NCI-H69 (cell line): ENCODE measurements around the gene CELA2A.
"Not testable (repeated sequence)": the region's sequence is repeated elsewhere in the genome, so short reads cannot be mapped to it uniquely, and the experiment has no call there.

Source experiments
- DNase-seq: peaks from one replicate; lab custom pipeline; 2025; lab: John Stamatoyannopoulos, UW

CELA2A gene

DNA sequence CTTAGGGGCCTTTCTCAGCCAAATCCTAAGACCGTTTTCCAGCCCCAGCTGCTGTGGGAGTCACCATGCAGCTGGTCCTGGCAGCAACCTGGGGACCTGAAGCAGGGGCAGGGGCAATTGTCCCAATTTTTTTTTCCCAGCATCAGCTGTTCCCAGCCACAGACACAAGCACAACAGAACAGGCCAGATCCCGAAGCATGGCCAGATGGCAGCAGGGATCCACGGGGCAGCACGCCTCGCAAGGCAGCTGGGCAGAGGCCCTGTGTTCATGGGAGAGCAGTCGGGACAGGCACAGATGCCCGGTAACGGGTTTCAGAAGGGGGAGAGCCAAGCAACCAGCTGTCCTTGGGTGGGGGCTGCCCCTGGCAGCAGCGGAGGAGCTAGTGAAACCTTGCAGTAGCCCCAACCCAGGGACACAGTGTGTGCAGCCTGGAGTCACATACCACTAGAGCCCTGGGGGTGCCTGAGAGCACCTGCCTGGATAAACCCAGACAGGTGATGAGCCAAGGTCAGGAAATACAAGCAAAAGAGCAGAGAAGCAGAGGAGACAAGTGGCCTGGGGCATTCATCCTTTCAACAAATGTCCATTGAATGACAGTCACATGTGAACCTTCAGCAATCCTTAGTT is 13.4 kb downstream of the CELA2A start:
- not testable (repeated sequence) for DNase-seq

DNA sequence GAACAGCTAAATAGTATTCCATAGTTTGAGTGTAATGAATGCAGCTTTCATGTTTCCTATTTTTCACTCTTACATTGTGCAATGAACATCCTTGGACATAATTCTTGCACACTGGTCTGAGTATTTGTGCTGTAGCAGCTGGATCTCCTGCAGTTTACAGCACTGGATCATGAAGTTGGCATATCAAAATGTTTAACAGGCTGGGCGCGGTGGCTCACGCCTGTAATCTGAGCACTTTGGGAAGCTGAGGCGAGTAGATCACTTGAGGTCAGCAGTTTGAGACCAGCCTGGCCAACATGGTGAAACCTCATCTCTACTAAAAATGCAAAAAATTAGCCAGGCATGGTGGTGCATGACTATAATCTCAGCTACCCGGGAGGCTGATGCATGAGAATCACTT is 14.5 kb downstream of the CELA2A start:
- not testable (repeated sequence) for DNase-seq

DNA sequence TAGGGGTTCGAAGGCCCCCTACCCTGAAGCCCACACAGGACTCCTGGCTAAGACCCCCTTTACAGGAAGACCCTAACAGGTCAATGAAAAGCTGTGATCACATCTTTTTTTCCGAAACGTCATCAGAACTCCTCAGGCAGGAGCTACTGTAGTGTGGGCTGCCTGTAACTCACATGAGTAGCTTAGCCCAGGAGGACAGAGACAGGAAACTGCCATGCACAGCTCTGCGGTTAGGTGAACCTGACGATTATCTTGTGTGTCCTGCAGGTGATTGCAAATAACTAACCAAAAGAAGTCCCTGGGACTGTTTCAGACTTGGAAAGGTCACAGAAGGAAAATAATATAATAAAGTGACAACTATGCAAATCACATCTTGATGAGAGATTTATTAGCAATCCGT is 15.2 kb downstream of the CELA2A start:
- DNase-seq = not testable (repeated sequence)

DNA sequence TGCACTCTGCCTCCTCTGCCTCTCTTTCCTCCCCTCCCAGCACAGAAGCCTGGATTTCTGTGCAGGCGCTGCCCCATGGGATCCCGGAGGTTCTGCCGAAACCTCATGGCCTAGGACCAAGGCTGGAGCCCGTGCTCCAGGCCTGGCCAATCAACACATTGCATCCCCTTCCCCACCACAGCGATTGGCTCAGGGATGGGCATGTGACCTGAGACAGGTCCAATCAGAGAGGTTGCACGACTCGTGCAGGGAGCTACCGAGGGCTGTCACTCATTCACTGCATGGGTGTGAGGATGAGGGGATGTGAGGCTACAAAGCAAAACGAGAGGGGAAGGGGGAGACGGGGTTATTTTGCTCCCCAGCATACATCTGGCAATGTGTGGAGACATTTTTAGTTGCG is 16.1 kb downstream of the CELA2A start:
- DNase-seq = no peak

DNA sequence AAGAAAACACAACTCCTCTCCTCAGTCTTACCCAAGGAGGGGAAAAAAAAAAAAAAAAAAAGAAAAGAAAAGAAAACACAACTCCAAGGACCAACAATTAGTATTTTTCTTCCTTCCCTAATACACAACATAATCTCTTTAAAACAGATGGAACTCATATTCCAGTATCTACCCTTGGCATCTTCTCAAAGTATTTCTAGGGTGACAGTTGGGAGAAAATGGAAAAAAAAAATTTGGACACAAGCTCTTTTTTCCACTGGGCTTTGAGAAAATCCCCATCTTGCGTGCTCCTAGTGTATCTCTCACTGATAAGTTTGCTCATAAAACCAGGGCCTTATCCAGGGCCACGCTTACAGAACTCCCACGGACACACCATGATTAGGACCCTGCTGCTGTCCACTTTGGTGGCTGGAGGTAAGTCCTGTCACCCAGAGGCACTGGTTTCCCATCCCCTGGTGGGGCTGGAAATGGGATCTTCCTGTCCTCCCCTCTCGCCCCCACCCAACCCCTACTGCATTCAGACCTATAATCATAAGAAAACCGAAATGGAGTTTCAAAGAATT is 19.3 kb downstream of the CELA2A start, which contains the start of gene CELA2B:
Gene CELA2B, plus strand, starts transcription at position 353 of the 563 bp plus-strand sequence. Its CDS starts 22 bp downstream, at position 375.
- DNase-seq = no peak

DNA sequence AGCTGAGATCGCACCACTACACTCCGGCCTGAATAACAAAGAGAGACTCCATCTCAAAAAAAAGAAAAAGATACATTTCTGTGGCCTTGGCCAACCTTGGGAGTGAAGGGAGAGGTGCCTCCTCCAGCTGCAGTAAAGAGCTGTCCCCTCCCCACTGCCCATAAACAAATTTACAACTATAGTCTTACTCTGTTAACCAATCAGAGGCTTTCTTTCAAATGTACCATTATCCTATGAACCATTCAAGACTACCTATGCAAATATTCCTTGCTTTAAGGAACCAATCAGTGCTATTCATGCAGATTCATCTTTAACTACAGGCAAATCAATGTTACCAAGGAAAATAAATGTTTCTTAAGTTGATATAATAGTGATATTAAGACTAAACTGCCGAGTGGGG is 20.4 kb downstream of the CELA2A start:
- peak; percentile 2 for DNase-seq

DNA sequence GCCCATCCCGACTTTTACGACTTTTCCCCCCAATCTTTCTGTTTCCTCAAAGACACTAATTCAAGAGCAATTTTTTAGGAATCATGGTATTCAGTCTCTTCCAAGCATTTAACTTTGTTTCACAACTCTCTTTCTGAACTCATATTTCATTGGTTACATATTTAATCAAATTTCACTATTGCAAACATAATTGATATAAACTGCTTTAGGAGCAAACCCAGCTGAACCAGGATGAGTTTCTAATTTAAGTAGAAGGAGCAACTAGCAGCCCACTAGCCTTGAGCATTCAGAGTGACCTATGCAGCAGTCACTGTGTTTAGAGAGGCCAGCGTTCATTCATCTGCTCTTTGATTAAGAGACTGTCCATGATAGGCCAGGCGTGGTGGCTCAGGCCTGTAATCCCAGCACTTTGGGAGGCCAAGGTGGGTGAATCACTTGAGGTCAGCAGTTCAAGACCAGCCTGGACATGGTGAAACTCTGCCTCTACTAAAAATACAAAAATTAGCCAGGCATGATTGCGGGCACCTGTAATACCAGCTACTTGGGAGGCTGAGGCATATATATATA is 21.2 kb downstream of the CELA2A start:
- no peak for DNase-seq

DNA sequence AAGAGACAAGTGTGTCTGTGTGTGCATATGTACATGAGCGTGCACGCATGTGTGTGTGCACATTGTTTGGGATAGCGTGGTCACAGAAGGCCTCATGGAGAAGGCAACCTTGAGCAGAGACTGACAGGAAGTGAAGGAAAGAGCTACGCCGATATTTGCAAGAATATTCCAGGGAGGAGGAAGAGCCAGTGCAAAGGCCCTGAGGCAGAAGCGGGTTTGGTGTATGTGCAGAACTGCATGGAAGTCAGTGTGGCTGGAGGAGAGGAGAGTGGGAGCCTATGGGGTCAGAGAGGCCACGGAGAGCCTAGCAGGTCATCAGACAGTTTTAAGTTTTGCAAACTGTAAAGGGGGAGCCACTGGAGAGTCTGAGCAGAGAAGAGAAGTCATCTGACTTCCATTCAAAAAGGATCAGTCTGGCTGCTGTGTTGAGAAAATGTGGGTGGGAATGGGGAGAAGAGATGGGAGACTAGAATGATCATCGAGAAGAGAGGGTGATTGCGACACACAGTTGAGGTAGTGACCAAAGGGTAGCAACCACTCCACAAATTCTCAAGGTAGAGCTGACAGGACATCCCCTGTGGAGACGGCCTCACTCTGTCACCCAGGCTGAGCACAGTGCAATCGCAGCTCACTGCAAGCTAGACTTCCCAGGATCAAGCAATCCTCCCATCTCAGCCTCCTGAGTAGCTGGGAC is 23.3 kb downstream of the CELA2A start:
- no peak for DNase-seq

DNA sequence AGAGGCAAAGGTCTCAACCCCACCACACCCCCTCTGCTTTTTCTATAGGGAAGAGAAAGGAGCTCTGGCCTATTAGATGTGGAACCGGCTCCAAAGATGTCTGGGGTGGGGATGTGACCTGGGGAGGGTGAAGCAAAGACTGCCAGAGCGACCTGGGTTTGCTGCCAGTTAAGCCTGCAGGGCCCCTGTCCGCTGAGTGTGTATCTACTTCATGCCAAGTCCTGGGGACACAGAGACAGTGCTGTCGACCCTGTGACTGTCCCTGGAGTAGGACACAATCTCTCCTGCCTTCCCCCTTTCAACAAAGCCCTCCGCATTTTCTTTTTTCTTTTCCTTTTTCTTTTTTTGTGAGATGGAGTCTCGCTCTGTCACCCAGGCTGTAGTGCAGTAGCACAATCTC is 25.9 kb downstream of the CELA2A start:
- DNase-seq = not testable (repeated sequence)

DNA sequence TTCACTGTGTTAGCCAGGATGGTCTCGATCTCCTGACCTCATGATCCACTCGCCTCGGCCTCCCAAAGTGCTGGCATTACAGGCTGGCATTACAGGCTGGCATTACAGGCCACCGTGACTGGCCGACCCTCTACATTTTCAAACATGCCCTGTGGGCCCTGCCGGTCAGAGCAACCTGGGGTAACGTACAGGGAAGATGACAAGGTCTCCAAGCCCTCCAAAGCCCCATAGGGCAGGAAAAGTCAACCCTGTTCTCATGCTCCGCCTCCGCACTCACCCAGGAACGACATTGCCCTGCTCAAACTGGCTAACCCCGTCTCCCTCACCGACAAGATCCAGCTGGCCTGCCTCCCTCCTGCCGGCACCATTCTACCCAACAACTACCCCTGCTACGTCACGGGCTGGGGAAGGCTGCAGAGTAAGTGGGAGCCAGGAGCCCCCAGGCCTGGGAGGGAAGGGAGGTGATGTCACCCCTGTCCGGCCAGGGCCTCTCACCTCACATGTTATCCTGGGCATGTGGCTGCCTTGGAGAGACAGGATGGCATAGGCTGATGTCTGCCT is 26.5 kb downstream of the CELA2A start:
- DNase-seq = not testable (repeated sequence)

DNA sequence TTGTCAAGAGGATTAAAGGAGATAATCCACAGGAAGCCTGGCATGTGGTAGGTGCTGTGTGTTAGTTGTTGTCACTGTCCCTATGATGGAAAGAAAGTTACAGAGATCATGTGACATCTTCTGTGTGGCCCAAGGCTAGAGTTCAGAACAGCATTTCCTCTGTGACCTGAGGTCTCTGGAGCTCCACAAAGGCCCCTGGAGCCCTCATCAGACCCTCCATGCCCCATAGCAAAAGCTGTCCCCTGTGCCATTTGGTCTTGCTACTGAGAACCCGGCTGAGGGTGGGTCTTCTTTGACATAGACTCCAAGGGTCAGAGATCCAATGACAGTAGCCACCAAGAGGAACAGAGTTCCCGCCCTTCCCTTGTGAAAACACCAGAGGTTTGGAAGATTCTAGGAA is 27.4 kb downstream of the CELA2A start:
- DNase-seq = no peak

DNA sequence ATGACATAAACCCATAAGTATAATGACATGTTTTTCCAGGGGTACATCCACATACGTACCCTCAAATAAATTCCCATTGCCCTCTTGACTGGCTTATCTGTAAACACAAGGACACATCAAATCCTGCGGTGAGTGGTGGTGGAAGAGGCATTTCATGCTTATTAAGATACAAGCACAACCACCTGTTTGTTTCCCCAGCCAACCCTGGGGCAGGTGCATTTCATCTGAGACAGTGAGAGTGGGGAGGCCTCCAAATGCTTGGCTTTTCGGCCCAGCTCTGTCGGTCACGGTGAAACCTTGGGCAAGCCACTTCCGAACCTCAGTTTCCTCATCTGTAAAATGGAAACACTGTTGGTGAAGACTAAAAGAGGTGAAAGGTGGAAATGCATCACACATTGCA is 27.9 kb downstream of the CELA2A start:
- not testable (repeated sequence) for DNase-seq

DNA sequence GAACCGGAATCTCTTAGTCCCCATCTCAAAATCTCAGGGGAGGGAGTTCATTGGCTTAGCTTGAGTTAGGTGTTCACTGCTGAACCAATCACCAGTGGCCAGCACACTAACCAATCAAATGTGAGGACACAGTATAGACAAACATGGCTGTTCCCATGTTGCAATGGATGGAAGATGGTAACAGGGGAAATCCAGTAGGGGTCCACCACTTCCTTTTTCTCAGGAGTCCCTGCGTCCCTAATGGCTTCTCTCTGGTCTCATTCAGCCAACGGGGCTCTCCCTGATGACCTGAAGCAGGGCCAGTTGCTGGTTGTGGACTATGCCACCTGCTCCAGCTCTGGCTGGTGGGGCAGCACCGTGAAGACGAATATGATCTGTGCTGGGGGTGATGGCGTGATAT is 29.1 kb downstream of the CELA2A start:
- no peak for DNase-seq

DNA sequence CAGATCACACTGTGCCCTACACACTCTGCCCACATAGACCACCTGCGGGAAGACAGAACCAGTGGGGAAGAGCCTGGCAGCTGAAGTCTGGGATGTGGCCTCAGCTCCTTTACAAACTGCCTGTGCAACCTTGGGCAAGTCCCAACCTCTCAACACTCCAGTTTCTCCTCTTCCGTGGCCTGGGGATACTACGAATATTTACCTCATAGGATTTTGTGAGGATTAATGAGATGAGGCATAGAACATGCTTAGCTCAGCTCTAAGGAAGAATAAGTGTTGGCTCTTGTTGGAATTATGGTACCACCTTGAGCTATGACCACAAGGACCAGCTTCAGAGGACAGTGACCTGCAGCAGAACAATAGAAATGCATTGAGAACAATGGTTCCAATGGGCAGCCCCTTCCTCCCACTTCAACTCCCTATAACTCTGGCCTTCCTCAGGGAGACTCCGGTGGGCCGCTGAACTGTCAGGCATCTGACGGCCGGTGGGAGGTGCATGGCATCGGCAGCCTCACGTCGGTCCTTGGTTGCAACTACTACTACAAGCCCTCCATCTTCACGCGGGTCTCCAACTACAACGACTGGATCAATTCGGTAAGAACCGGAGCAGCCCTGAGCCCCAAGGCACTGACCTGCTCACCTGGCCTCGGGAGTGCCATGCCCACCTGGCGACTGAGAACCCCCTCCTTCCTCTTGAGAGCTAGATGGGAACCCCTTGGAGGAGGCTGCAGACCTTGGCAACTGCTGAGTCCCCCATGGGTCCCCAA is 30.5 kb downstream of the CELA2A start:
- not testable (repeated sequence) for DNase-seq

DNA sequence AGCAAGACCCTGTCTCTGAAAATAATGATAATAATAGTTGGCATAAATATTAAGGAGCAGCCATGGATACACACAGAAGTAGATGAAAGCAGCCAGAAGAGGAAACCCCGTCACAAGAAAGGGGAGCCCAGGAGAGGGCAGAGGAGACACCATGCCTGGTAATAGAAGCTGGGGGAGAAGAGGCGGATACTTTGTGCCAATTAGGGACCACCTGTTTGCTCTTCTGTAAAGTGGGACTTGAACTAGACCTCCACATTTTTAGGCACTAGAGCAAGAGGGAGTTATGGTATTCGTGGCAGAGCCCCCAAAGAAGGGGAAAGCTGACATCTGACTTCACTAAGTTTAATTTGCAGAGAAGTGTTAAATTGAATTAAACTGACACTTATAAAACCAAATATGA is 31.8 kb downstream of the CELA2A start:
- DNase-seq = no peak

DNA sequence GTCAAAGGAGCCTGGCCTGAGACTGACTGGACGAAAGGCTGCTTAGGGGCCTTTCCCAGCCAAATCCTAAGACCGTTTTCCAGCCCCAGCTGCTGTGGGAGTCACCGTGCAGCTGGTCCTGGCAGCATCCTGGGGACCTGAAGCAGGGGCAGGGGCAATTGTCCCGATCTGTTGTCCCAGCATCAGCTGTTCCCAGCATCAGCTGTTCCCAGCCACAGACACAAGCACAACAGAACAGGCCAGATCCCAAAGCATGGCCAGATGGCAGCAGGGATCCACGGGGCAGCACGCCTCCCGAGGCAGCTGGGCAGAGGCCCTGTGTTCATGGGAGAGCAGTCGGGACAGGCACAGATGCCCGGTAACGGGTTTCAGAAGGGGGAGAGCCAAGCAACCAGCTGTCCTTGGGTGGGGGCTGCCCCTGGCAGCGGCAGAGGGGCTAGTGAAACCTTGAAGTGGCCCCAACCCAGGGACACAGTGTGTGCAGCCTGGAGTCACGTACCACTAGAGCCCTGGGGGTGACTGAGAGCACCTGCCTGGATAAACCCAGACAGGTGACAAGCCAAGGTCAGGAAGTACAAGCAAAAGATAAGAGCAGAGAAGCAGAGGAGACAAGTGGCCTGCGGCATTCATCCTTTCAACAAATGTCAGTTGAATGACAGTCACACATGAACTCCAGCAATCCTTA is 32.7 kb downstream of the CELA2A start:
- no peak for DNase-seq

DNA sequence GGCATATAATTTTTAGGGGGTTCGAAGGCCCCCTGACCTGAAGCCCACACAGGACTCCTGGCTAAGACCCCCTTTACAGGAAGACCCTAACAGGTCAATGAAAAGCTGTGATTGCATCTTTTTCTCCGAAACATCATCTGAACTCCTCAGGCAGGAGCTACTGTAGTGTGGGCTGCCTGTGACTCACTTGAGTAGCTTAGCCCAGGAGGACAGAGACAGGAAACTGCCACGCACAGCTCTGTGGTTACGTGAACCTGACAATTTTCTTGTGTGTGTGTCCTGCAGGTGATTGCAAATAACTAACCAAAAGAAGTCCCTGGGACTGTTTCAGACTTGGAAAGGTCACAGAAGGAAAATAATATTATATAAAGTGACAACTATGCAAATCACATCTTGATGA is 34.5 kb downstream of the CELA2A start:
- DNase-seq = not testable (repeated sequence)

DNA sequence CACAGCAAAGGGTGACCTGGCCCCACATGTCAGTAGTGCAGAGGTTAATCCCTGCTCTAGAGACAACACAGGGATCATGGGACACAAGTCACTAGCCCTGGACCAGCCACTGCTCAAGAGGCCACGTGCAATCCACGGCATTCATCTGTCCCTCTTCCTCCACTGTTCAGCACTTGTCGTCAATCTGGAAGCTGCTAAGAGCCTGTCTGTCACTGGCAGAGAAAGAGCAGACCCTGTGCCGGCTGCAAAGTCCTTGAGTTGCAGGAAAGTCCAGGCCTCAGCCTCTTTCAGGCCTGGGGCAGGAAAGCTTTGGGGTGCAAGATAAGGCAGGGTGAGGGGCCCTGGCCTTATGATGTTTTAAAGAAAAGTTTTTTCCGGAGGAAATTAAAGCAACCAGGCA is 36.1 kb downstream of the CELA2A start:
- DNase-seq = no peak

DNA sequence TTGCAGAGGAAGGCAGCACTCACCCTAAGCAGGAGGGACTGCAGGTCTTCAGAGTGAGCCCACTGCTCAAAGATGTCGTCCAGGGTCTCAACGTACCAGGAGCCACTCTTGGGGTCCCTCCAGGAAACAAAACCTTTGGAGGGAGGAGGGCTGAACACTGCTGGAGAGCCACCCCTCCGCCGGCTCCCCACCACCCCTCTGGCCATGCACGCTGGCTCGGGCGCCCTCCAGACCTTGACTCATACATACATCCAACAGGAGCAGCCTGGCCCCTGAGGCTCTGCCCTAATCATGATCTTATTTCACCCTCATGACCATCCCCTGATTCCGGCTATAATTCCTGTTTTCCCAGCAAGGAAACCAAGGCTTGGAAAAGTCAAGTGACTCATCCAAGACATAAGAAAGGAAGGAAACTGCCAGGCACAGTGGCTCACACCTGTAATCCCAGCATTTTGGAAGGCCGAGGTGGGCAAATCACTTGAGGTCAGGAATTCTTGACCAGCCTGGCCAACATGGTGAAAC is 37.4 kb downstream of the CELA2A start:
- DNase-seq = no peak

DNA sequence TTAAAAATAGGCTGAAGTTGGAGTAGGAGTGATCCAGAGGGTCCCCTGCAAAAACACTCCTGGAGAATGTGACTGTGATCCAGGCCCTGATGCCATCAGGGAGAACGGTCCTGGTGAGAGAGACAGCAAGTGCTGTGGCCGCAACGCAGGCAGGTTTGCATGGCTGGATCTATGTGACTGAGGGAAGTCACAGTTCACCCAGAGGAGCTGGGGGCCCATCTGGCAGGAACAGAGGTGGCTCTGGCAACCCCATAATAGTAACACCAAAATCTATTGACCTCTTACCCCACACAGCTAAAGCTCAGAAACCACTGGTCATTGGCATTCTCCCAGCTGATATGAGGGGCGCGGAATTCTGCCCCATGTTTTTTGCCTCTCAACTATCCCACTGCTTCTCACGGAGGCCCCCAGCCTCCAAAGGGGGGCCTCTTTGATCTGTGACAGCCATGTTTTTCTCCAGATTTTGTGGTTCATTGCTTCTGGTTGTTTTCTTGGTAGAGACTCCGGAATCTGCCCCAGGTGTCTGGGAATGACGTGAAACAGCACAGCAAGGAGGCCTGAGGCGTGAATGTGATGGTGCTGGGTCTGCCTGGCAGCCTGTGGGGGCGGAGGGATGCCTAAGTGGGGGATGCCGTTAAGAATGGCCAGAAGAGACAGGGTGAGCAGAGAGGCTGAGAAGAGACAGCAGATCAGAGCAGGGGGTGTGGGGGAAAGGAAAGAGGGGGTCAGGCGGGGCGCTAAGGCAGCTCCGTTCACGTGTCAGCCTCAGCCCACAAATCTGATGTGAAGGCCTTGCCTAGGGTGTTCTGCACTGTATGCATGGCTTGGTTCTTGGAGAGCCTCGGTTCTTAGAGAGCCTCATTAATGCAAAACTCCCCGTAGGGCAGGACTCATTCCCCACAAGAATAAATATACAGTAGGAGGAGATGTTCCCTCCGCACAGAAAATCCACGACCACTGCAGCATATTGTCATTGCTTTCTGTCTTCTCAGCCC is 43.9 kb downstream of the CELA2A start:
- no peak for DNase-seq
